HG02938 (cell line): ENCODE data around the gene NDUFA7.
"Not testable (repeated sequence)": the region's sequence is repeated elsewhere in the genome, so short reads cannot be mapped to it uniquely, and the experiment has no call there.

Experiments used
- ATAC-seq: cut with Tn5 transposase; IDR thresholded peaks from one replicate; pipeline ENCODE4 v1.9.1; 2021; ENCODE audit warnings: mild to moderate bottlenecking, moderate library complexity; ENCODE audit not compliant: unreplicated experiment

NDUFA7 gene

DNA sequence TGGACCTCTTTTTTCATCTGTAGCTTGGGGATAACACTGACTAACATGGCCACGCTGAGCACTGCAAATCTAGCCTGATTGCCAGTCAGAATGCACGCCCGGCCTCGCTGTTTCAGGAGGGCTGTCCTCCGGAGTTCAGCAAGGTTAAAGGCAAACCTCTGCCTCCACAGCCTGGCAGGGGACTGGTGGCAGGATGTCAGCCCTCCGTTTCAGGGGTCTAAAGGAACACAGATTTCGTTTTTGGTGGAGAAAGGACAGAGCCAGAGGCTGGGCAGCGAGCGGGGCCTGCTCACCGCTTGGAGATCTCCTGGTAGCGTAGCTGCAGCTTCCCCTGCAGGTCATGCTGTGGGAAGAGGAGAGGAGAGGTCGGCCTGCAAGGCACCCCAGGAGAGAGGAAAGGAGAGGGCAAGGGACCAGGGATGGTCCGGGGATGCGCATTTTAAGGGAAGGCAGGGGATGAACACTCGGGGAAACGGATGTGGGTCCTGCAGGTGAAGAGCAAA lies 560 bp downstream of the NDUFA7 start:
- no peak for ATAC-seq

DNA sequence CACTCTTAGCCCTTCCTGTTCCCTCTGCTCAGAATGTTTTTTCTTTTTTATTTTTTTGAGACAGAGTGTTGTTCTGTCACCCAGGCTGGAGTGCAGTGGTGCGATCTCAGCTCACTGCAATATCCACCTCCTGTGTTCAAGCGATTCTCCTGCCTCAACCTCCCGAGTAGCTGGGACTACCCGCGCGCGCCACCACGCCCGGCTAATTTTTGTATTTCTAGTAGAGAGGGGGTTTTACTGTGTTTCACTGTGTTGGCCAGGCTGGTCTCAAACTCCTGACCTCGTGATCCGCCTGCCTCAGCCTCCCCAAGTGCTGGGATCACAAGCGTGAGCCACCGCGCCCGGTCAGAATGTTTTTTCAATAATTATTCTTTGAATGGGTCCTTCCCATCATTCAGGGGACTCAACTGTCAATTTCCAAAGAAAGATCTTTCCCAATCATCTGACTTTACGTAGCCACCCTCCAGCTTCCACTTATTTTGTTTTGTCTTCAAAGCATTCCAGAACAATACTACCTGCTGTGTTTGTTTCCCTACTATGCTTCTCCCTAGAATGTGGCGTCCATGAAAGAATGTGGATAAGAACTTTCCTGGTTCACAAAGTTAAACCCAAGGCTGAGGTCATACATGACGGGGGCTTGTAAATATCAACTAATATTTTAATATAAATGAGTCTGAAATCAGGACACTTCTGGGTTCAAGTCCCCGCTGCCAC lies 1.2 kb downstream of the NDUFA7 start:
- ATAC-seq: no peak

DNA sequence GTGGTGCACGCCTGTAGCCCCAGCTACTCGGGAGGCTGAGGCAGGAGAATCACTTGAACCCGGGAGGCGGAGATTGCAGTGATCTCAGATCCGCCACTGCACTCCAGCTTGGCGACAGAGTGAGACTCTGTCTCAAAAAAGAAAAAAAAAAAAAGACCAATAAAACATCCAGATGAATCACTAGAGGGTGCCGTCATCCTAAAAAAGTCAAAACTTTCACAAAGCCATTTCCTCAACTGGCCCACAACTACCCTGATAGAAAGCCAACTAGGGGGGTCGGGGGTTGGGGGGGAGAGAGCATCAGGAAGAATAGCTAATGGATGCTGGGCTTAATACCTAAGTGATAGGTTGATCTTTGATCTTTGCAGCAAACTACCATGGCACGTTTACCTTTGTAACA lies 2.3 kb downstream of the NDUFA7 start:
- ATAC-seq: not testable (repeated sequence)

DNA sequence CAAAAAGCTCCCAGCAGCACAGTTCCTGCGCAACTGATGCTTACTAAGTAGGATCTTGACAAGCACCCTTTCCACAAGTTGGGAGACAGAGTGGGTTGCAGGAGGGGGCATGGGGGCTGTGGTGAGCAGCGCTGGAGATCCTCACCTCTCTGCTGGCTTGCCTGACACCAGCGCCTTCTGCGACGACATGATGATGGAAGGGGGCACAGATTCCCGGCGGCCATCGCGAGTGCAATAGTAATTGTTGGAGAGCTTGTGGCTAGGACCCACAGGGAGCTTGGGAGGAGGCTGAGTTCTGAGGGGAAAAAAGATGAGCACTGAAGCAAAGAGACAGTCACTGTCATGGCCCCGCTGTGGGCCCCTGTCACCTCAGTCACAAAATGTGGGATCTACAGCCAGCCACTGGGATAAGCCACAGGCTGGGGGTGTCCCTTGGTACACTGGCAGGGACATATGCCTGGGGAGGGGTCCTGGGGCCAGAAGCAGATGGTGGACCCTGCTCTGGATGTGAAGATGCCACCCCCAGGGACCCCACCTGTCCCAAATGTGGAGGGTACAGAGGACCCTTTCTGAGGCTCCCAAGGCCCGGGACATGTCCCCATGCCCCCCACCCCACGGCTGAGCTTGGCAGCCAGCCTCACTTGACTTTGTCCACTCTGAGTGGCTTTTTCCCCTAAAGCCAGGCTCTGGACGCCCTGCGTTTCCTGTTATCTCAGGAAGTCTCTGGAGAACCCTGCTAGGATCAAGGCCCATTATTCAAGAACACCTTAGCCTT lies 4.6 kb downstream of the NDUFA7 start:
- no peak for ATAC-seq

DNA sequence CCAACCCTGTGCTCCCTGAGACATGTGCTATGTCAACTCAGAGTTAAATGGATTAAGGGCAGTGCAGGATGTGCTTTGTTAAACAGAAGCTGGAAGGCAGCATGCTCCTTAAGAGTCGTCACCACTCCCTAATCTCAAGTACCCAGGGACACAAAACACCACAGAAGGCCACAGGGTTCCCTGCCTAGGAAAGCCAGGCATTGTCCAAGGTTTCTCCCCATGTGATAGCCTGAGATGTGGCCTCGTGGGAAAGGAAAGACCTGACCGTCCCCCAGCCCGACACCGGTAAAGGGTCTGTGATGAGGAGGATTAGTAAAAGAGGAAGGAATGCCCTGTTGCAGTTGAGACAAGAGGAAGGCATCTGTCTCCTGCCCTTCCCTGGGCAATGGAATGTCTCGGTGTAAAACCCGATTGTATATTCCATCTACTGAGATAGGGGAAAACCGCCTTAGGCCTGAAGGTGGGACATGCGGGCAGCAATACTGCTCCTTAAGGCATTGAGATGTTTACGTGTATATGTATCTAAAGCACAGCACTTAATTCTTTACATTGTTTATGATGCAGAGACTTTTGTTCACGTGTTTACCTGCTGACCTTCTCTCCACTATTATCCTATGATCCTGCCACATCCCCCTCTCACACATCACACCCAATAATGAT lies 6.1 kb downstream of the NDUFA7 start:
- ATAC-seq: not testable (repeated sequence)

- no peak for ATAC-seq
Observed at GRCh38 chr19:8311461-8312260, 9.5 kb downstream of the NDUFA7 start.

GRCh38 chr19:8310342-8311055 lies 10.7 kb downstream of the NDUFA7 start:
- ATAC-seq: no peak

GRCh38 chr19:8308891-8309291 lies 12.3 kb downstream of the NDUFA7 start:
- ATAC-seq: no peak

DNA sequence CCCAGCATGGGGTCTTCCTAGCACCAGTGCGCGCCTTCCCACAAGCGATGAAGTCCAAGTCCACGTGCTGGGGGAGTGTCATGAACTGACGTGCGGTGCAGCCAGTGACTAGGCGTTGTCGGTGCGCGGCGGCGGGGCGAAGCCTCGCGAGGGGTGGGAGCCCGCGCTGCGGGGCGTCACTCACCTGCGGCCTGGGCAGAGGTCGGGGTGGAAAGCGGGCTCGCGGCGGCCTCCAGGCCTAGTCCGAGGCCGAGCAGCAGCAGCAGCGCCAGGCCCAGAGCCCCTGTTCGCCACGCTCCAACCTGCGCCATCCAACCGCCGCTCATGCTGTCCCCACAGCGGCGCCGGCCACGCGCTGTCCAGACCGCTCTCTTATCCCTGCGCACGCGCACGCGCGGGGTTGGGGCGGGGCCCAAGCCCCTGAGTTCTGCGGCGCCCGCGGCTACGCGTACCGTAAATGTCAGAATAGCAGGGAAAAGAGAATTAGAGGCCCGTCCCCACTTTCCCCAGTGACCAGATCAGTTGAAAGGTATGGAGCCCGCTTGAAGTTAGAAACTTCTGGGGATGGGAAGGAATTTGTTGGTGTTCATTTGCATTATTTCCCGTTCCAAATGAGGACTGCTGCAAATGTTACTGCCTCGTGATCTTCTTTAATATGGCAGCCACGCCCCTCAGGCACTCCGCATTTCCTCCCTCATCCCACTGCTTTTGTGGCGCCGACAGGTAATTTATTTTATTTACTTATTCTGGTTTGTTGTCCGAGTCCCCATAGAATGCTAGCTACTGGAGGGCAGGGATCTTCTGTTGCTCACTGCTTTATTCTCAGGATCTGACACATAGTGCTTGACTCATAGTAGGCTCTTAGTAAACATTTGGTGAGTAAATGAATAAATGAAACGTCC lies 13.0 kb downstream of the NDUFA7 start, which contains the start of gene CD320:
CD320 (minus strand) TSS at position 394 of the 902 bp plus-strand sequence; CDS start at position 326, 68 bp downstream.
- ATAC-seq: peak; percentile 82

DNA sequence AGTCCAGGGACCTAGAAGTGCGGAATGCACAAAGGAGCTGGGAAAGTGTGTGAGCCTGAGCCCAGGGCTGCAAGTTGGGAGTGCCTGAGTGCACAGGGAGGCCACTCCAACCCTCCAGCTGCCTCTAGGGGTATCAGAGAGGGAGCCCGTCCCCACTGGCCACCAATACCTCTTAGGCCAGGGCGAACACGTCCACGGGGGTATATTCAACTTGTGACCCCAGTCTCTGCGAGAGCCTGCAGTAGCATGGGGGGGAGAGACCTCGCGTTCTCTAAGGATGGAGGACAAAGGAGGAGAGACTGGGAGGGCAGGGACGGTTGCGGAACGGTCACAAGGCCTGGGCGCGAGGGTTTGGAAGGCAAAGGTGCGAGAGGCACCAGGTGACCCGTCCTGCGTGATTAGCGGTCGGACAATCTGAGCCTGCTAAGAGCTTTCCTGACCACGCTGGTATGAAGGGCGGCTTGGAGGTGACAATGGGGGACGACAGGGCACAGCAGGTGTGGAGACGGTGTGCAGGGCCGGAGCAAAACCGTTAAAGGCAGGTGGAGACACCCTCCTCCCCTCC lies 13.7 kb downstream of the NDUFA7 start:
- ATAC-seq: no peak

GRCh38 chr19:8306235-8307054 lies 14.7 kb downstream of the NDUFA7 start:
- ATAC-seq: no peak

DNA sequence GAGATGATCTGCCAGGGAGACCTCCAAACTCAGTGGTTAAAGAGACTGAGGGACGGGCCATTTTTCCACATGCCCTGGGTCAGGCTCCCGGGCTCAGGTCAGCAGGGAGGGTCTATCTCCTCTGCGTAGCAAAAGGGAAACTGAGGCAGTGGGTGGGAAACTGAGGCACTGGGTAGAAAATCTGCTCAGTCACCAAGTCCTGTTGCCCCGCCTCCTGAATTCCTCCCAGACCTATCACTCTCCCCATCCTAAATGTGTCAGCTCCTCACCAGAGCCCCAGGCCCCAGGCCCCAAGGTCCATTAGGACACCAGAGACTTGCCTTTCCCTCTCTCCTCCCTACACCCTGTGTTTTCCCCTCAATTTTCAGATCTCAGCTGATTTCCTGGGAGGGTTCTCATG lies 15.4 kb downstream of the NDUFA7 start:
- no peak for ATAC-seq

GRCh38 chr19:8304841-8305621 lies 16.1 kb downstream of the NDUFA7 start:
- no peak for ATAC-seq

GRCh38 chr19:8302734-8303133 lies 18.4 kb downstream of the NDUFA7 start:
- ATAC-seq: no peak

GRCh38 chr19:8302357-8302691 lies 18.9 kb downstream of the NDUFA7 start:
- no peak for ATAC-seq

DNA sequence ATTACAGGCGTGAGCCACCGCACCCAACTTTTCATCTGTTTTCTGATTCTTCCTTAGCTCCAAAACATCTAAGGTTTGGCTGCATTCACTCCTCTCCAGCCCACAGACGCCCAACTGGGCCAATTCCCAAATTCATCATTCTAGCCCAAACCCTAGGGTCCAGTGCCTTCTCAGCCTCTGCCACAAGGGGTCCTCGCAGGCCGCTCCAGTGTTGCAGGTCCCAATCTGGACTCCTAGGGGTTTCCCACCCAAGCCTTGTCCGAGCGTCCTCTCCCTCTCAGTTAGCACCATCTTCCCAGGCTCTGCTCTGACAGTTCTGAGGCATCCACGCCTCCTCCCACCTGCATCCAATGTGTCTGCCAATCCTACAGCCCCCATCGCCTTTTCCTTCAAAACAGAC lies 29.8 kb downstream of the NDUFA7 start:
- ATAC-seq: not testable (repeated sequence)

GRCh38 chr19:8276508-8276907 lies 44.7 kb downstream of the NDUFA7 start:
- ATAC-seq: not testable (repeated sequence)
